Neuronal stem cell (in vitro differentiated cells): Measurements from ENCODE around the gene PDGFC.

ENCODE experiments used
- DNase-seq: peaks from one replicate; pipeline ENCODE4 v3.0.0-alpha.2; 2013; ENCODE audit warnings: low spot score
- H2AFZ ChIP-seq: one replicate; pipeline ENCODE4 v1.6.1; 2013; ENCODE audit warnings: mild to moderate bottlenecking, low read length, inconsistent platforms
- H2AK5ac ChIP-seq: 2 replicates; pipeline ENCODE4 v1.6.1; 2013; ENCODE audit warnings: low read depth, mild to moderate bottlenecking, inconsistent platforms, low read length, moderate library complexity, mixed read lengths
- H2BK120ac ChIP-seq: 2 replicates; pipeline ENCODE4 v1.6.1; 2013; ENCODE audit warnings: low read depth, mild to moderate bottlenecking, inconsistent platforms, low read length, moderate library complexity, mixed read lengths
- H2BK12ac ChIP-seq: one replicate; pipeline ENCODE4 v1.6.1; 2013; ENCODE audit warnings: low read length, inconsistent platforms
- H2BK15ac ChIP-seq: 2 replicates; pipeline ENCODE4 v1.6.1; 2013; ENCODE audit warnings: mild to moderate bottlenecking, low read length, inconsistent platforms, mixed read lengths
- H2BK5ac ChIP-seq: one replicate; pipeline ENCODE4 v1.6.1; 2013; ENCODE audit warnings: inconsistent platforms, mild to moderate bottlenecking, low read length, moderate library complexity
- H3K14ac ChIP-seq: one replicate; pipeline ENCODE4 v1.6.1; 2013; ENCODE audit warnings: low read length, inconsistent platforms
- H3K18ac ChIP-seq: 2 replicates; pipeline ENCODE4 v1.6.1; 2013; ENCODE audit warnings: low read length, inconsistent platforms
- H3K23ac ChIP-seq: 2 replicates; pipeline ENCODE4 v1.6.1; 2013; ENCODE audit warnings: low read depth, mild to moderate bottlenecking, mixed read lengths, low read length, inconsistent platforms; ENCODE audit not compliant: poor library complexity
- H3K27ac ChIP-seq: replicated peaks from 3 replicates; pipeline ENCODE4 v1.5.1; 2013; ENCODE audit warnings: low read length, inconsistent platforms
- H3K27me3 ChIP-seq, 3 experiments: 2 replicates each; pipeline ENCODE4 v1.6.1; 2013; ENCODE audit warnings: low read length in 3 of 3, mild to moderate bottlenecking in 2 of 3, inconsistent platforms in 1 of 3, low read depth in 1 of 3, mixed read lengths in 1 of 3, moderate library complexity in 1 of 3; ENCODE audit not compliant: control insufficient read depth in 3 of 3, insufficient read depth in 3 of 3
- H3K36me3 ChIP-seq, 2 donors: replicated peaks in 1 of 2; 2 replicates each; pipeline ENCODE4 v1.6.1; 2013; ENCODE audit warnings: low read length in 2 of 2; ENCODE audit not compliant: control insufficient read depth in 2 of 2, insufficient read depth in 2 of 2
- H3K4ac ChIP-seq: 2 replicates; pipeline ENCODE4 v1.6.1; 2013; ENCODE audit warnings: inconsistent platforms, mild to moderate bottlenecking, low read length, moderate library complexity
- H3K4me1 ChIP-seq, 2 donors: 1 replicate in 1 of 2; 2 replicates in 1 of 2; pipeline ENCODE4 v1.6.1; 2013; ENCODE audit warnings: low read length in 2 of 2, low read depth in 1 of 2; ENCODE audit not compliant: control insufficient read depth in 2 of 2, insufficient read depth in 1 of 2
- H3K4me2 ChIP-seq: one replicate; pipeline ENCODE4 v1.6.1; 2013; ENCODE audit warnings: mild to moderate bottlenecking, low read length, inconsistent platforms; ENCODE audit not compliant: insufficient read depth, poor library complexity, severe bottlenecking
- H3K4me3 ChIP-seq, 2 donors: 2 replicates each; pipeline ENCODE4 v1.5.1; 2013; ENCODE audit warnings: low read length in 2 of 2, mild to moderate bottlenecking in 2 of 2, inconsistent platforms in 1 of 2, moderate library complexity in 1 of 2
- H3K79me1 ChIP-seq: one replicate; pipeline ENCODE4 v1.6.1; 2013; ENCODE audit warnings: low read depth, mild to moderate bottlenecking, inconsistent platforms, low read length, moderate library complexity
- H3K9ac ChIP-seq: one replicate; pipeline ENCODE4 v1.6.1; 2013; ENCODE audit warnings: mild to moderate bottlenecking, low read depth, low read length, inconsistent platforms; ENCODE audit not compliant: poor library complexity
- H3K9me3 ChIP-seq, 2 donors: replicated peaks in 1 of 2; 2 replicates each; pipeline versions ENCODE3 to v1.6.1; 2013; ENCODE audit warnings: low read length in 2 of 2, mild to moderate bottlenecking in 2 of 2, inconsistent platforms in 1 of 2, low read depth in 1 of 2, mixed read lengths in 1 of 2, moderate library complexity in 1 of 2; ENCODE audit not compliant: control insufficient read depth in 2 of 2, insufficient read depth in 1 of 2
- H4K8ac ChIP-seq: one replicate; pipeline ENCODE4 v1.6.1; 2013; ENCODE audit warnings: low read depth, mild to moderate bottlenecking, inconsistent platforms, low read length, moderate library complexity
- H4K91ac ChIP-seq: one replicate; pipeline ENCODE4 v1.6.1; 2013; ENCODE audit warnings: low read length, low read depth, mild to moderate bottlenecking, inconsistent platforms; ENCODE audit not compliant: poor library complexity
- WGBS, 2 donors: extraction: QIAGEN DNeasy Blood & Tissue Kit; methylation state at CpG; one replicate each; pipeline ENCODE4 v1.1.7; 2013; ENCODE audit warnings: missing lambda C conversion rate in 2 of 2, mixed read lengths in 1 of 2; ENCODE audit not compliant: insufficient read length in 2 of 2, insufficient replicate concordance in 1 of 2; ENCODE audit errors: extremely low coverage in 2 of 2; 5-methylcytosine and 5-hydroxymethylcytosine counted together

The PDGFC gene

GRCh38 chr4:156956826-156957368 lies 14.7 kb downstream of the PDGFC start:
- H2AK5ac ChIP-seq: no peak overlapping the region

GRCh38 chr4:156956359-156956758 lies 15.2 kb downstream of the PDGFC start:
- H2BK5ac ChIP-seq: no peak overlapping the region
- no peak overlapping the region for H2BK12ac ChIP-seq
- H3K9me3 ChIP-seq: no peaks in the 10 kb centered on the region
- no peak overlapping the region for H3K4ac ChIP-seq
- H2AFZ ChIP-seq: no peak overlapping the region
- H2BK120ac ChIP-seq: no peak overlapping the region
- DNase-seq: no peak
- no peak overlapping the region for H3K23ac ChIP-seq
- H3K9ac ChIP-seq: no peak overlapping the region
- no peak overlapping the region for H3K4me3 ChIP-seq
- H2BK15ac ChIP-seq: no peak overlapping the region
- no peaks in the 10 kb centered on the region for H3K4me1 ChIP-seq
- no peaks in the 10 kb centered on the region for H3K36me3 ChIP-seq
- no peak overlapping the region for H4K8ac ChIP-seq
- H3K27ac ChIP-seq: no peak overlapping the region
- no peaks in the 10 kb centered on the region for H3K79me1 ChIP-seq
- no peak overlapping the region for H3K14ac ChIP-seq
- H4K91ac ChIP-seq: no peak overlapping the region
- no peak overlapping the region for H3K18ac ChIP-seq
- H2AK5ac ChIP-seq: no peak overlapping the region
- H3K27me3 ChIP-seq: no peaks in the 10 kb centered on the region
- WGBS, 2 donors: no CpG with 5 or more reads among the region's 2 CpGs
- no peak overlapping the region for H3K4me2 ChIP-seq

More at GRCh38 chr4:156956826-156957368, 14.7 kb downstream of the PDGFC start:
- no peaks in the 10 kb centered on the region for H3K79me1 ChIP-seq
- H2AFZ ChIP-seq: no peak overlapping the region
- H3K18ac ChIP-seq: no peak overlapping the region
- no peak overlapping the region for H3K23ac ChIP-seq
- no peak overlapping the region for H2BK120ac ChIP-seq
- H2BK5ac ChIP-seq: no peak overlapping the region
- no CpG with 5 or more reads among the region's 6 CpGs for WGBS, 2 donors
- H2BK12ac ChIP-seq: no peak overlapping the region
- H4K8ac ChIP-seq: no peak overlapping the region
- no peak overlapping the region for H3K4me2 ChIP-seq
- DNase-seq: no peak
- H3K9ac ChIP-seq: no peak overlapping the region
- no peak overlapping the region for H3K4me3 ChIP-seq
- no peak overlapping the region for H4K91ac ChIP-seq
- no peak overlapping the region for H3K14ac ChIP-seq
- H2BK15ac ChIP-seq: no peak overlapping the region
- H3K9me3 ChIP-seq: no peaks in the 10 kb centered on the region
- H3K4me1 ChIP-seq: peaks cover 3 to 4% of the 10 kb centered on the region in 2 donors
- no peaks in the 10 kb centered on the region for H3K36me3 ChIP-seq
- H3K27me3 ChIP-seq: no peaks in the 10 kb centered on the region
- H3K4ac ChIP-seq: no peak overlapping the region
- no peak overlapping the region for H3K27ac ChIP-seq

GRCh38 chr4:156954587-156954986 lies 17.0 kb downstream of the PDGFC start:
- Histone ChIP-seq H3K9me3 (no peaks in the 10 kb centered on the region), H2BK120ac (no peak overlapping the region), H3K18ac (no peak overlapping the region), H2BK15ac (no peak overlapping the region), H3K27ac (no peak overlapping the region), H3K4ac (no peak overlapping the region), H3K4me1 (peaks cover 0 to 2% of the 10 kb centered on the region in 2 donors), H3K79me1 (no peaks in the 10 kb centered on the region), H2AK5ac (no peak overlapping the region), H3K36me3 (no peaks in the 10 kb centered on the region), H3K4me3 (no peak overlapping the region), H3K14ac (no peak overlapping the region), H3K27me3 (no peaks in the 10 kb centered on the region), H2BK5ac (no peak overlapping the region), H2BK12ac (no peak overlapping the region), H2AFZ (no peak overlapping the region), H3K9ac (no peak overlapping the region), H3K23ac (no peak overlapping the region), H4K91ac (no peak overlapping the region), H3K4me2 (no peak overlapping the region), H4K8ac (no peak overlapping the region)
- no peak for DNase-seq
- no CpG with 5 or more reads among the region's 3 CpGs for WGBS, 2 donors

- Histone ChIP-seq H3K36me3 (no peaks in the 10 kb centered on the region), H3K14ac (no peak overlapping the region), H3K4ac (no peak overlapping the region), H2BK12ac (no peak overlapping the region), H3K9ac (no peak overlapping the region), H4K8ac (no peak overlapping the region), H2AFZ (no peak overlapping the region), H3K18ac (no peak overlapping the region), H4K91ac (no peak overlapping the region), H3K4me2 (no peak overlapping the region), H2BK5ac (no peak overlapping the region), H2BK15ac (no peak overlapping the region), H3K9me3 (no peaks in the 10 kb centered on the region), H3K23ac (no peak overlapping the region), H2BK120ac (no peak overlapping the region), H2AK5ac (no peak overlapping the region), H3K79me1 (no peaks in the 10 kb centered on the region), H3K4me1 (peaks cover 0 to 7% of the 10 kb centered on the region in 2 donors), H3K27me3 (no peaks in the 10 kb centered on the region), H3K27ac (no peak overlapping the region), H3K4me3 (no peak overlapping the region)
- WGBS, 2 donors: no CpG with 5 or more reads among the region's 2 CpGs
- DNase-seq: no peak
Measured at GRCh38 chr4:156953951-156954350, 17.6 kb downstream of the PDGFC start.
